NCI-H1694 treated with DMSO at 0.1 percent for 48 hours (cell line): Measurements from ENCODE around the gene TMEM41B.
"Not testable (repeated sequence)": the region's sequence is repeated elsewhere in the genome, so short reads cannot be mapped to it uniquely, and the experiment has no call there.

Experiments
- DNase-seq: peaks from one replicate; lab custom pipeline; 2025; lab: John Stamatoyannopoulos, UW

Gene TMEM41B

GRCh38 chr11:9314291-9315077, at the start of gene TMEM41B:
Gene TMEM41B (minus strand): TSS chr11:9314593. CDS start chr11:9314441, 152 bp downstream.
- peak; percentile 93 for DNase-seq

- DNase-seq: no peak
Observed at GRCh38 chr11:9362393-9362863, 48.0 kb upstream of the TMEM41B start.

GRCh38 chr11:9360862-9361622, 46.6 kb upstream of the TMEM41B start:
- not testable (repeated sequence) for DNase-seq

- DNase-seq: no peak
Observed at GRCh38 chr11:9357041-9357440, 42.6 kb upstream of the TMEM41B start.

GRCh38 chr11:9351321-9351881, 37.0 kb upstream of the TMEM41B start:
- no peak for DNase-seq

- DNase-seq: not testable (repeated sequence)
Observed at GRCh38 chr11:9347779-9348178, 33.4 kb upstream of the TMEM41B start.

GRCh38 chr11:9347100-9347499, 32.7 kb upstream of the TMEM41B start:
- DNase-seq: no peak

GRCh38 chr11:9344061-9344680, 29.8 kb upstream of the TMEM41B start:
- no peak for DNase-seq

GRCh38 chr11:9341638-9342178, 27.3 kb upstream of the TMEM41B start:
- no peak for DNase-seq

- DNase-seq: no peak
Observed at GRCh38 chr11:9332655-9333054, 18.3 kb upstream of the TMEM41B start.

- no peak for DNase-seq
Observed at GRCh38 chr11:9330387-9331384, 16.3 kb upstream of the TMEM41B start.

- DNase-seq: no peak
Observed at GRCh38 chr11:9320047-9320446, 5.7 kb upstream of the TMEM41B start.

- DNase-seq: not testable (repeated sequence)
Observed at GRCh38 chr11:9319377-9320001, 5.1 kb upstream of the TMEM41B start.

GRCh38 chr11:9318442-9319376, 4.3 kb upstream of the TMEM41B start:
- DNase-seq: not testable (repeated sequence)

- DNase-seq: no peak
Observed at GRCh38 chr11:9316334-9316733, 1.9 kb upstream of the TMEM41B start.

GRCh38 chr11:9315078-9315688, 790 bp upstream of the TMEM41B start:
- DNase-seq: no peak

- no peak for DNase-seq
Observed at GRCh38 chr11:9313648-9314290, 624 bp downstream of the TMEM41B start.

- DNase-seq: no peak
Observed at GRCh38 chr11:9310485-9311090, 3.8 kb downstream of the TMEM41B start.
